Measurements from ENCODE around the gene POR.

POR gene

DNA sequence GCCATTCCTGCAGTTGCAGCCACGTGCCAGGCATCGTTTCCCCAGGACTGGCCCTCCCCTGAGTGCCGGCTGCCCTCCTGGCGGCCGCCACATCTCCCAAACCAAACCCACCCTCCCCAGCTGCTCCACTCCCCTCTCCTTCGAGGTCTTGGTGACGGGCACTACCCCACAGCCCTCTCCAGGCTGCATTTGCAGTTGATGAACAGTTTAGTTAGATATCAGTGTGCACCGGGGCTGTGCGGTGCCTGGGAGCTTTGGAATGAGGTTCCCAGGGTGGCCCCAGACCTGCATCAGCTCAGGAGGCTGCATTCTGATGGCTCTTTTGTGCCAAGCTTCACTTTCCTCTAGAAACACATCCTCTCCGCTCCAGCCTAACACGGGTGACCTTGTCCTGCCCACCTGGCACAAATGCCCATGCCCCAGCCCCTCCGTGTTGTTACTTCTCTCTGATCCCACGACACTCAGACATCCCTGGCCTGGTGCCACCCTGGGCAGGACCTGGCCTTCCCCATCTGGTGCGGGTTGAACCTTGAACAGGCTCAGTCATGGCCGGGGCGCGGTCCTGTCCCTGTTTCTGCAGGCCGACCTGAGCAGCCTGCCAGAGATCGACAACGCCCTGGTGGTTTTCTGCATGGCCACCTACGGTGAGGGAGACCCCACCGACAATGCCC, 64.9 kb downstream of the POR start:
- no peak for DNase-seq (ENCODE audit: low spot score)

DNA sequence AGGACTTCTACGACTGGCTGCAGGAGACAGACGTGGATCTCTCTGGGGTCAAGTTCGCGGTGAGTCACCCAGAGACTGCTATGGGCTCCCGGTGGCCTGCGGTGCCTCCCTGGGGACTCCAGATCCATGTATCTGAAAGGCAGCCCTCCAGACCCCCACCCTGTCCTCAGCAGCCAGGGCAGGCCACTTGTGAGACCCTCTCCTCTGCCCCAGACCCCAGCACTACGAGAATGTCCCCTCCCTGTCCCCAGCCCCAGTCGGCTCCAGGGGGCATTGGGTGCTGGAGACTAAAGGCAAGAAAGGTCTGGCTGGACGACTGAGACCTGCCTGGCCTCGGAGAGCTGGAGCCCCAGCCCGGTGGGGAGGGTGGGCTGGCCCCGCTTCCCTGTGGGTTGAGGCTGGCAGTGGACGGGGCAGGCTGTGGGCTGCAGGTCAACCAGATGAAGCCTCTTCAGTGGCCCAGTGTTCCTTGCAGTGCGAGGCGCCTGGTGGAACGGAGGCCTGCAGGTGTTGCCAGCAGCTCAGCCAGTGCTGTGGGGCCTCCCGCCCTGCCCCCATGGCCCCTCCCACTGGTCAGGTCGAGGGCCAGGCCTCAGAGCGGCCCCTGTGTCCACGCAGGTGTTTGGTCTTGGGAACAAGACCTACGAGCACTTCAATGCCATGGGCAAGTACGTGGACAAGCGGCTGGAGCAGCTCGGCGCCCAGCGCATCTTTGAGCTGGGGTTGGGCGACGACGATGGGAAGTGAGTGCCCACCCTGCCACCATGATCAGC, 65.7 kb downstream of the POR start:
- no peak for DNase-seq (ENCODE audit: low spot score)

DNA sequence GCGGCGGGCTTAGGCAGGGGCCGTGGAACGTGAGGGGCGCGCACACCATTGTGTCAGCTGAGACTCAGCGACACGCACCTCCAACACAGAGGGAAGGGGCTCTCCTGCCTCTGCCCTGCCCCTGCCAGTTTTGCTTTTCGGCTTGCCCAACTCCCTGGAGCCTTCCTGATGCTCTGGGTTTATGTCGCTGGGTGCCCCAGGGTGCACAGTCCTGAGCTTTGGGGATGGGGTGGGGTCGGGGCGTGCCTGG, 66.2 kb downstream of the POR start:
- no peak for DNase-seq (ENCODE audit: low spot score)

DNA sequence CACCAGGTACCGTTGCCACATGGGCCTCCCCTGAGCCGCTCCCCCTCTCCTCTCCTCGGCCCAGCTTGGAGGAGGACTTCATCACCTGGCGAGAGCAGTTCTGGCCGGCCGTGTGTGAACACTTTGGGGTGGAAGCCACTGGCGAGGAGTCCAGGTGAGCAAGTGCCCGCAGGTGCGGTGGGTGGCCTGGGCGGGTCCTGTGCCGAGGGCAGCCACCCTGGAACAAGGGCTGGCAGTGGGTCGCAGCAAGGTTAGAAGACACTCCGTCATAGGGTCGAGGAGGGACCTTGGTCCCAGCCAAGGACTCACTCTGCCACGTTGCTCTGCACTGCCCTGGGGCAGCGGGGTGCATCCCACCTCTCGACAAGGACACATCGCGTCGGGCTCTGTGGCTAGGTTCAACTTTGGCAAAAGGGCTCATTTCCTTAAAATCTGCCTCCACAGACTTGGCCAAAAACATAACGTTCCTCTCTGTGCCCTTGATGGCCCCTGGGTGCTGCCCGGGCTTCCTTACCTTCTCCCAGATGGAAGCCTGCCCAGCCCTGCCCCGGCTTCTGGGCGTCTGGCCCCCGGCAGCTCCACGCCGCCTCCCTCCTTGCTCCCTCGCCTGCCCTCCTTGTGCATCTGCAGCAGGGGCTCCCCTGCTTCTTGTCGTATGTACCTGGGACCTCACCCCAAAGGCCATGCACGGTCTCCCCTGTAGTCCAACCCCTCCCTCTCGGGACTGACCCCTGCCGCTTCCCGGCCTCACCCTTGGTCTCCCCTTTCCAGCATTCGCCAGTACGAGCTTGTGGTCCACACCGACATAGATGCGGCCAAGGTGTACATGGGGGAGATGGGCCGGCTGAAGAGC, 66.7 kb downstream of the POR start:
- DNase-seq (ENCODE audit: low spot score) = no peak

DNA sequence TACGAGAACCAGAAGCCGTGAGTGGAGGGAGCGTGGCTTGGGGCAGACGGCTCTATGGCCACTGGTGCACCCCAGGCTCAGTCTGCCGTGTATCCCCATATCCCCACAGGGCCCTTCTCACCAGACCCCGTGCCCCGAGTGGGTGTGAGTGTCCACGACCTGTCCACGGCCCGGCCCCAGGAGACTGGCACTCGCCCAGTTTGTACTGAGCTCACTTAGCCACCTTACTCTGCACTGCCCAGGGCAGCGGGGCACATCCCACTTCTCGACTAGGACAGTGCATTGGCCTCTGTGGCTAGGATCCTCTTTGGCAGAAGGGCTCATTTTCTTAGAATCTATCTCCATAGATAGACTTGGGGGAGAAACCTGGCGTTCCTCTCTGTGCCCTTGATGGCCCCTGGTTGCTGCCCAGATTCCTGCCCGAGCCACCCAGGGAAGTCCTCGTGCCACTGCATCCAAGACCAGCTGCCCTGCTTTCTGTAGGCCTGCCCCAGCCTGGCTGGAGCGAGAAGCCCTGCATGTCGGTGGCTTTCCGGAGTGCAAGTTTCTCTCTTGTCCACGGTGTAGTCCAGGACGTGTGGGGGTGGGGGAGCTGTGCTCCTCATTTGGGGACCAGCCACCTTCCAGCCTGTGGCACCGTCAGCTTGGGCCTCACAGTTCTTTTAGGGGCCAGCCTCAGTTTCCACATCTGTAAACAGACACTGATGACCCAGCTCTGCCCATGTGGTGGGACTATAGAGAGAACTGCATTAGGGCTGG, 67.5 kb downstream of the POR start:
- no peak for DNase-seq (ENCODE audit: low spot score)

DNA sequence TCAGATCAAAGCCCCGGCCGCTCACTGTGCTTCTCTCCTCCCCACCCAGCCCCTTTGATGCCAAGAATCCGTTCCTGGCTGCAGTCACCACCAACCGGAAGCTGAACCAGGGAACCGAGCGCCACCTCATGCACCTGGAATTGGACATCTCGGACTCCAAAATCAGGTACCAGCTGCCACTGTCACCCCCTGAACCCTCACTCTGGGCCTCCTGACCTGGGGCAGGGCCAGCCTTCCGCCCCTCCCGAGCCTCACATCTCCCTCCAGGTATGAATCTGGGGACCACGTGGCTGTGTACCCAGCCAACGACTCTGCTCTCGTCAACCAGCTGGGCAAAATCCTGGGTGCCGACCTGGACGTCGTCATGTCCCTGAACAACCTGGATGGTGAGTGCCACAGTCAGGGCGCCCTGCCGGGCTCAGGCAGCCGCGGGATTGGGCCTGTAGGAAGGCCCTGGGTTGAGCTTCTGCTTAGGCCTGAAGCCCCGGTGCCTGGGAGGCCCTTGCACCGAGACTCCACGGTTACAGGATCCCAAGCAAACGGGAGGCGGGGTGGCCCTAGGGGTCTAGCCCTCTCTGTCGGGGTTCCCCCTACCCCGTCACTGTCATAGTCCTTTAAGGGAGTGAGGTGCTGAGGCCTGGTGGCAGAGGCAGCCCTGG, 68.6 kb downstream of the POR start:
- DNase-seq (ENCODE audit: low spot score) = no peak

DNA sequence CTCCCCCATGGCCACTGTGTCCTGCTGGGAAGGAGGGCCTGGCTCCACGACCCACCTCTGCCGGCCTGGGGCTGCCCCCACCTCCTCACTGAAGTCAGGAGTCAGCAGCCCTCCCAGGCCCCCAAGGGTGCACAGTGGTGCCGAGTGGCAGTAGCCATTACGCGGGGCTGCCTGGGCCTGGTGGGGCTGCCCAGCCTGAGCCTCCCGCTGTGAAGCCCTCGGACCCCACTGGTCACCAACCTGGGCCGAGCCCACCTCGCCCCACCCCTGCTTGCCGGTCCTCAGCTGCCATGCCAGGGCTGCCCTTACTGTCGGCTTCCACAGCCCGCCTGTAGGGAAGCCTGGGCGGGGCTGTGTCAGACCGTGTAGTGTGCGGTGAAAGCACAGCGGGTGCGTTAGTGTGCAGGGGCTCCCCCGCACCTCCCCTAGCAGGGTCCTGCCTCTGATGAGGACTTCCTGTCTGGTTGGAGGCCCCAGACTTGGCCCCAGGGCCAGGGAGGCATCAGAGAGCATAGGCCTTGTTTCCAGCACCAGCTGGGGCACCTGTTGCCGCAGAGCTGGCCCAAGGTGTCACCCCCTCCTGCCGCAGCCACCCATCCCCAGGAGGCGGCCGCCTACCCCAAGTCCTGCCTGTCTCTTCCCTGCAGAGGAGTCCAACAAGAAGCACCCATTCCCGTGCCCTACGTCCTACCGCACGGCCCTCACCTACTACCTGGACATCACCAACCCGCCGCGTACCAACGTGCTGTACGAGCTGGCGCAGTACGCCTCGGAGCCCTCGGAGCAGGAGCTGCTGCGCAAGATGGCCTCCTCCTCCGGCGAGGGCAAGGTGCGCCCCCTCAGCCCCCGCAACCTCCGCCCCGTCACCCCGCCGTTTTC, 69.4 kb downstream of the POR start:
- no peak for DNase-seq (ENCODE audit: low spot score)

DNA sequence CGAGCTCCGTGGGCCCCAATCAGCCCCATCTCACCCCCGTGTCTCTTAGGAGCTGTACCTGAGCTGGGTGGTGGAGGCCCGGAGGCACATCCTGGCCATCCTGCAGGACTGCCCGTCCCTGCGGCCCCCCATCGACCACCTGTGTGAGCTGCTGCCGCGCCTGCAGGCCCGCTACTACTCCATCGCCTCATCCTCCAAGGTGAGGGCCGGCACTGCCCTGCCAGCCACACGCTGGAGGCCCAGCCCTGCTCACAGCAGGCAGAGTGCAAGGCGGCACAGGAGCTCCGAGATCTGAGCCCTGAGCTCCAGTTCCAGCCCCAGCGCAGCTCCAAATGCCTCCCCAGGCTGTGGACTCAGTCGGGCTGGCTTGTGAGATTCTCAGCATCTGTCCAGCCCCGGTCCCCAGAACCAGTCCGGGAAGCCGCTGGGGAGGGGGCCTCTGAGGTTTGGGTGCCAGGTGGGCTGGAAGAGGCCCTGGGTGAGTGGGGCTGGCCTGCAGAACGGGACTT, 70.1 kb downstream of the POR start:
- no peak for DNase-seq (ENCODE audit: low spot score)

DNA sequence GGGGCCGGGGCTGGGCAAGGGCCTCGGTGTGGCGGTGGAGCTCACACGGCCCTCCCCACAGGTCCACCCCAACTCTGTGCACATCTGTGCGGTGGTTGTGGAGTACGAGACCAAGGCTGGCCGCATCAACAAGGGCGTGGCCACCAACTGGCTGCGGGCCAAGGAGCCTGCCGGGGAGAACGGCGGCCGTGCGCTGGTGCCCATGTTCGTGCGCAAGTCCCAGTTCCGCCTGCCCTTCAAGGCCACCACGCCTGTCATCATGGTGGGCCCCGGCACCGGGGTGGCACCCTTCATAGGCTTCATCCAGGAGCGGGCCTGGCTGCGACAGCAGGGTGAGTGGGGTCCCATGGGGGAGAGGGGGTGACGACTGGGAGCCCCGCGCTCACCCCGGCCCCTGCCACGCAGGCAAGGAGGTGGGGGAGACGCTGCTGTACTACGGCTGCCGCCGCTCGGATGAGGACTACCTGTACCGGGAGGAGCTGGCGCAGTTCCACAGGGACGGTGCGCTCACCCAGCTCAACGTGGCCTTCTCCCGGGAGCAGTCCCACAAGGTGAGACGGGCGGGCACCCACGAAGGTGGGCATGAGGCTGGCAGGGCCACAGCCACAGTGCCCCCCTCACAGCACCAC, 70.7 kb downstream of the POR start:
- DNase-seq (ENCODE audit: low spot score) = no peak

DNA sequence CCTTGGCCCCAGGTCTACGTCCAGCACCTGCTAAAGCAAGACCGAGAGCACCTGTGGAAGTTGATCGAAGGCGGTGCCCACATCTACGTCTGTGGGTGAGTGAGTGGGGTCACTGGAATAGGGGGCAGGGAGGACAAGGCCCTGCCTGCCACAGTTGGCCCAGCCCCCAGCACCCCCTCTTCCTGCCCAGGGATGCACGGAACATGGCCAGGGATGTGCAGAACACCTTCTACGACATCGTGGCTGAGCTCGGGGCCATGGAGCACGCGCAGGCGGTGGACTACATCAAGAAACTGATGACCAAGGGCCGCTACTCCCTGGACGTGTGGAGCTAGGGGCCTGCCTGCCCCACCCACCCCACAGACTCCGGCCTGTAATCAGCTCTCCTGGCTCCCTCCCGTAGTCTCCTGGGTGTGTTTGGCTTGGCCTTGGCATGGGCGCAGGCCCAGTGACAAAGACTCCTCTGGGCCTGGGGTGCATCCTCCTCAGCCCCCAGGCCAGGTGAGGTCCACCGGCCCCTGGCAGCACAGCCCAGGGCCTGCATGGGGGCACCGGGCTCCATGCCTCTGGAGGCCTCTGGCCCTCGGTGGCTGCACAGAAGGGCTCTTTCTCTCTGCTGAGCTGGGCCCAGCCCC, 71.3 kb downstream of the POR start:
- DNase-seq (ENCODE audit: low spot score) = no peak

DNA sequence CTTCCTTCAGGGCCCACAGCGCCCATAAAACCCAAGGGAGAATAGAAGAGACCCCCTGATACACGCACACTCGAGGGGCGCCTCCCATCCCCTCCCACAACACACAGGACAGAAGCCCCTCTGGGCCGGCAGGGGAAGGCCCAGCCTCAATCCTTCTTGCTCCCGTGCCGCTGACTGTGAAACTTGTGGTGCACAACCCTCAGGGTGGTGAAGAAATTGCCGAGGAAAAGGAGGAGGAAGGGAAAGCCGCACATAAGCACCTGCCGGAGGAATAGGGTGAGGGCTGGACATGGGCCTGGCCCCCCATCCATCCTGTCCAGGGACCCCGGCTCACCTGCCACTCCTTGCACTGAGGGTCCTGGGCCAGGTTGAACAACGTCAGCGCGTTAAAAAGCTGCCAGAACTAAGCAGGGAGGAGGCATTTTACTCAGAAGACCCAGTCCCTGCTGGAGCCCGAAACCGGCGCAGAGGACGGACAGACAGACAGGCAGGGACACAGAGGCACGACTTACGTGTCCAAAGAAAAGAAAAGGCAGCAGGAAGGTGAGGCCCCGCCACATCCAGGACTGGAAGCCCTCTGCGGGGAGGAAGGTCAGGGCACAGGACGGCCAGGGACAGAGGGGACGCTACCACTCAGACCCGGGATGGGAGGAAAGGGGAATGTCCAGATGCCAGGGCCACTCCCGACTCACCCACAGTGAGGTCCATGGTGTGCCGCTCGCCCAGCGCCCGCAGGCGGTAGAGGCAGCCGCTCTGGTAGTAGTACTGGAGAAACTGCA, 72.3 kb downstream of the POR start:
- DNase-seq (ENCODE audit: low spot score) = no peak

DNA sequence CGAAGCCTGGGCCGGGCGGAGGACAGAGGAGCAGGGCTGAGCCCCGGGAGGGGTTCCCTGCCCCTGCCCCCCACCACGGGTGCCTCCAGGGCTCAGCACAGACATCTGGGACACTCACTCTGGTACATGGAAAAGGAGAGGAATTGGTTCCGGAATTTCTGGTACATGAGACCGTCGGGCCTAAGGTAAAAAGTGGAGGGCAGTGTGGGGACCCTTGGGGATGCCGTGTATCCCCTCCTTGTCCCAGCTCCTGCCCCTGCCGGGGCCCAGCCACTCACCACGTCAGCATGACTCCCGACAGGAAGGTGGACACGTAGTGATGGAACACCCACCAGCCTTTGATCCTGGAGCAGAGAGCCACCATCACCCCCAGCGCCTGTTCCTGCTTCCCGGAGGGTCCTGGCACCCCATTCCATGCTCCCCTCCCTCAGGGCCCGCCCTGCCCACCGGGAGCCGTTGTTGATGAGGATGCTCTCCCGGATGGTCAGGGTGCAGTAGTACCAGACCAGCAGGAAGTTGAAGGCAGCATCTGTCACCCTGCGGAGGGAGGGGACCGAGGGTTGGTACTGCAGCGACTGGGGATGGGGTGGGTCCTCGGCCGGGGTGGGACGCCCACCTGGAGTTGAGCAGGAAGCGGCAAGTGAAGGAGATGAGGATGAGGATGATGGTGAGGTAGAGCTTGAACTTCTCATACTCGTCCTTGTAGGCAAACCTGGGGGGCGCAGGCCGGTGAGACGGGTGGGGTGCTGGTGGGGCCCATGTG, 73.0 kb downstream of the POR start:
- DNase-seq (ENCODE audit: low spot score) = no peak

DNA sequence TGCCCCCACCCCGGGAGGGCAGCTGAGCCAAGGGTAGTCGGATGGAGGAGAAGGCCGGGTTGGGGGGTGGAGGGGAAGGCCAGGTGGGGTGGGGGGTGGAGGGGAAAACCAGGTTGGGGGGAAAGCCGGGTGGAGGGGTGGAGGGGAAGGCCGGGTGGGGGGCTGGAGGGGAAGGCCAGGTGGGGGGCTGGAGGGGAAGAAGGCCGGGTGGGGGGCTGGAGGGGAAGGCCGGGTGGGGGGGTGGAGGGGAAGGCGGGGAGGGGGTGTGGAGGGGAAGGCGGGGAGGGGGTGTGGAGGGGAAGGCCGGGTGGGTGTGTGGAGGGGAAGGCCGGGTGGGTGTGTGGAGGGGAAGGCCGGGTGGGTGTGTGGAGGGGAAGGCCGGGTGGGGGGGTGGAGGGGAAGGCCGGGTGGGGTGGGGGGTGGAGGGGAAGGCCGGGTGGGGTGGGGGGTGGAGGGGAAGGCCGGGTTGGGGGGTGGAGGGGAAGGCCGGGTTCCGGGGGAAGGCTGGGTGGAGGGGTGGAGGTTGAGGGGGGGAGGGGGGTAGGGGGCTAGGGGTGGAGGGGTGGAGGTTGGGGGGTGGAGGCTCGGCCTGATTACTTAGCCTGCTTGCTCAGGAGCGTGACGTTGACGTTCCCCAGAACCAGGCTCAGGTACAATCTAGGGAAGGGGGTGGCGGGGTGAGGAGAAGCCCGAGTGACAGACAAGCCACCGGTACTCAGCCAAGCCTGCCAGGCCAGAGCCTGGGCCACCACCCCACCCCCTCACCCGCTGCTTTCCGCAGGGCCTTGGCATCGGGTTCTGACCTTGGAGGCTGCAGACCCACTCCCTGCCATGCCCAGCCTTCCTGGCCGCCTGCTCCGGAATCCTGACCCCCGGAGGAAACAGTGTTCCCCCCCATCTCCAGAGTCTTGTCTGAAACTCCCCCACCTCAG, 73.9 kb downstream of the POR start:
- no peak for DNase-seq (ENCODE audit: low spot score)

DNA sequence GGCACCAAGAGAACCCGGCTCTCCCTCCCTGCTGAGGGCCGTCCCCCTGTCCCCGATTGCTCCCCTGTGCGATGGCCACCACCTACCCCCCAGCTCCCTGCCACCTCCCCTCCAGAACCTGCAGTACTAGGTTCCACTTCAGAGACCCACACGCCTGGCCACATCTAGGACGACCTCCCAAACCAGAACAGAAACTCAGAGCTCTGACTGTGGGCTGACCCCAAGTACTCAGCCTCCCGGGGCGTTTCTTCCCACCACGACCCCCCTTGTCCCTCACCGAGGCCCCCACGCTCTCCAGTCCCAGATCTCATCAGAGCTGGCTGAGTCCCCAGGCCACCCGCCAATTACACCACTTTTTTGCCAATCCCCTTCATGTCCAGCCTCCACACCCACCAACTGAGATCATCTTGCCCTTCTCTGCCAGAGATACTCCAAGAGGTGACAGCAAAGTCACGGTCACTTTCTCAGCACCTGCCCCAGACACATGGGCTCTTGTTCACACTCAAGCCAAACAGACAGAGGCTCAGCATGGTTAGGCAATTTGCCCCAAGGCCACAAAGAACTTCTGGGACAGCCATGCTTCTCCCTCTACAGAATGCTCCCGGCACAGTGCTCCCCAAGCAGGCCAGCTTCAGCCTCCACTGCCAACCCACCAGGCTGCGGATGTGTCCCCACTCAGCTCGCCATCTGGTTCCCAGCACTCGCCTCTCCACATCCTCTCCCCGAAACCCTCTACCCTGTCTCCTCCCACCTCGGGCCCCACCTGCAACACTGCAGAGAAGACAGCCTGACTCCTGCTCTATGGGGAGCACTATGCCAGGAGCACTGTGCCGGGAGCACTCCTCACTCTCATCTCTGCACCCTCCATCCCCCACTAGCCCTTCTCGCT, 74.8 kb downstream of the POR start:
- no peak for DNase-seq (ENCODE audit: low spot score)

DNA sequence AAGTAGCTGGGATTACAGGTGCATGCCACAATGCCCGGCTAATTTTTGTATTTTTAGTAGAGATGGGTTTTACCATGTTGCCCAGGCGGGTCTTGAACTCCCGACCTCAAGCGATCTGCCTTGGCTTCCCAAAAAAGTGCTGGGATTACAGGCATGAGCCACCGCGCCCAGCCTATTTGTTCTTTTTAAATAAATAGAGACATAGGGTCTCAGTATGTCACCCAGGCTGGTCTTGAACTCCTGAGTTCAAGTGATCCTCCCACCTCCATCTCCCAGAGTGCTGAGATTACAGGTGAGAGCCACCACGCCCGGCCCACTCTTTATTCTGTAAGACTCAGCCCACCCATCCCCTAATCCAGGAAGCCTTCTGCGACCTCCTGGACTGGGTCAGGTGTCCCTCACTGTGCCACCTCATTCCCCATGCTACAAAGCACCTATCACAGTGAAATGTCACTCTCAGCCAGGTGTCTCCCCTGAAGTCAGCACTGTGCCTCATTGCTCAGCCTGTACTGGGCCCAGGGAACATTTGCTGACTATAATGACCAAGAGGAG, 76.7 kb downstream of the POR start:
- DNase-seq (ENCODE audit: low spot score) = no peak
